Stimulated activated CD8-positive, alpha-beta memory T cell treated with anti-CD3 and anti-CD28 coated beads, Interleukin-4, amount 100 ng/mL, for 4 hours (primary cell): ENCODE measurements around the gene ITGB1.
"Not testable (repeated sequence)": the region's sequence is repeated elsewhere in the genome, so short reads cannot be mapped to it uniquely, and the experiment has no call there.

Source experiments
- DNase-seq, 2 donors: peaks; one replicate each; pipeline ENCODE4 v3.0.0-alpha.2; 2020; ENCODE audit warnings: low read depth in 2 of 2, low spot score in 1 of 2

Gene ITGB1

GRCh38 chr10:32958085-32959005 is at the start of gene ITGB1:
ITGB1 (minus strand) TSS chr10:32958230; CDS start chr10:32935558, 22,672 bp downstream.
- peak; percentile 54 to 63 for DNase-seq

- no peak for DNase-seq
These were observed 48.4 kb upstream of the ITGB1 start for GRCh38 chr10:33006342-33006887.

DNA sequence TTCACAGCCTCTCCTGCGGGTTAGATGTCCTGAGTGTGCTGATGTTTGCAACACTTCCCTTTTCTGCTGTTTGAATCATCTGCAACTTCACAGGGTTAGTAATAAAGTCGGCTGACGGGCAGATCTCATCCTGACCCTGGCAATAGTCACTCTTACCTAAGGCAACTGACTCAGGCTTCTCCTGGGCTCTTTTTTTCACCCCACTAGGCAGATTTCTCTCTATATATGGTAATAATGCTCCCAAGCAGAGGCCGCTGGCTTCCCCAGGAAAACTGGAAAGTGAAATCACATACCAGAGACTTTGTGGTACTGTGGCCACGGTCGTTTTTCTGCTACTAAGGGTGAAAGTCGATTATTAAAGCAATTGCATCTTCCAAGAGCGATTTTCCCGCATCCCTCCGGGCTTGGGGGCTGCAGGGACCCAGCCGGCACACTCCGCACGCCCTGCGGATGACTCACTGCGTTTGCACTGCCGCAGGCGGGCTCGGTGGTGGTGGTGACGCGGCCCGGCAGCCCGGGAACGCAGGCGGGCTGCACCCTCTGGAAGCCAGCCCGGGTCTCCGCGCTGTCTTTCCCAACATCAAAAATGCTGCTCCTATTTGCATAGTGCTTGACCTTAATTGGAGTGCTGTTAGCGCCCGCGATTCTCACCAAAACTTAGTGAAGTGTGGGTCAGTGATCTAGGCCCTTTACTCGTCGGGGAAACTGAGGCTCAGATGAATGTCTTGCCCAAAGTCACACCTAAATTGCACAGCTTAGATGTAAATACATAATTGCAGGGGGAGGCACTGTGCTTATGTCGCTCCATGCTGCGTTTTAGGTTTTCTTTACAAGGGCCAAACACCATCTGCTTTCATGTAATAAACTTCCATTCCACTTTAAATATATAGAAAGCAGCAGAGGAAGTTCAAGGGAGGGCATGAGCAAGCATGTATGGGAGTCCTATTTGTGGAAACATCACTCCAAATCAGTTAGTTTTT is 47.6 kb upstream of the ITGB1 start:
- no peak for DNase-seq

DNA sequence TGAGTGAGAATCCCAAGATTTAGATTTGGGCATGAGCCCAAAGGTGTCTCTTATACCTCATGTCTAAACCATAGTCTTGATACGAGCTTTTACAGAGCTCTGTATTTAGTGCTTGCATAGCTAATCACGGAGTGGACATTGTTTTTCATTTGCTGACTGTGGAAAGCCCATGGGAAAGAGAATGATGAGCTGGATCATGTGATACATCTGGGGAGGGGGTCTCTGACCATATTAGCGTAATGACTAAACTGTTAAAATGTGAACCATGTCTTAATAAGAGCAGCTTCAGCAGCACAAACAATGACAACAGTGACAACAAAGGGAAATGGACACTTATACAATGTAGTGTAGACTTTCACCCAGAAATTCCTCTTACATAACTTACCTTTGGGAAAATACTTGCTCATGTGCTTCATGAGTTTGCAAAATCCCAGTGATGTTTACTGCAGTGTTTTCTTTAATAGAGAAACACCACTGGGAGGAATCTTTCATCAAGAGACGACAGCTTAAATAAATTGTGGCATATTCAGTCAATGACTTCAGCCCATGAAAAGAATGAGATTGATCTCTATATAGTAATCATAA is 44.0 kb upstream of the ITGB1 start:
- no peak for DNase-seq

DNA sequence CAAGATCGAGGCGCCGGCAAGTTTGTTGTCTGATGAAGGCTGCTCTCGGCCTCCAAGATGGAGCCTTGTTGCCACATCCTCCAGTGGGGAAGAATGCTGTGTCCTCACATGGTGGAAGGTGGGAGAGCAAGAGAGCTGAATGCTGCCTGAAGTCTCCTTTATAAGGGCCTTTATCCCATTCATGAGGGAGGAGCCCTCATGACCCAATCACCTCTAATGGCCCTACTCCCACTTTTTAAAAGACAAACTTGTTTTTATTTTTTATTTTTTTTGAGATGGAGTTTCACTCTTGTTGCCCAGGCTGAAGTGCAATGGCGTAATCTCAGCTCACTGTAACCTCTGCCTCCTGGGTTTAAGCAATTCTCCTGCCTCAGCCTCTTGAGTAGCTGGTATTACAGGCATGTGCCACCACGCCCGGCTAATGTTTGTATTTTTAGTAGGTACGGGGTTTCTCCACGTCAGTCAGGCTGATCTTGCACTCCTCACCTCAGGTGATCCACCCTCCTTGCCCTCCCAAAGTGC is 40.1 kb upstream of the ITGB1 start:
- not testable (repeated sequence) for DNase-seq

- DNase-seq, result no peak
These were observed 37.7 kb upstream of the ITGB1 start for GRCh38 chr10:32995751-32996150.

- DNase-seq, result no peak
These were observed 37.1 kb upstream of the ITGB1 start for GRCh38 chr10:32995066-32995622.

GRCh38 chr10:32994632-32995031 is 36.6 kb upstream of the ITGB1 start:
- DNase-seq, result not testable (repeated sequence)

- not testable (repeated sequence) for DNase-seq
These were observed 34.3 kb upstream of the ITGB1 start for GRCh38 chr10:32992310-32992709.

DNA sequence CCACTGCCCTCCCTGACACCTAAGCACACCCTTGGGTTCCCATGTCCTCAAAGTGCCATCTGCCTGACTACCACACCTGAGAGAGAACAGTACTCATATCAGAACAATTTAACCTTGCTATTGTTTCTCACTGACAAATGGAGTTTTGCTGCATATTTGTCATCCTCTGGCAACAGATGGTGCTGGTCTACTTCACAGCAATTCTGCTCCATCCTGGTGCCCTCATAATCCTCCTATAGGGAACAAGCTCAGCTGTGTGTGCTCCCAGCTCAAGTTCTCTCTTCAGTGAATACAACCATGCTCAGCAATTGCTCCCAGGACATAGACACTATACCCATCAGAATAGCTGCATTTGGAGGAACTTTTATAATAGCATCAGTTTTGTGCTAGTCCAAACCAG is 32.8 kb upstream of the ITGB1 start:
- DNase-seq, result no peak

- no peak for DNase-seq
These were observed 30.6 kb upstream of the ITGB1 start for GRCh38 chr10:32988604-32989003.

- DNase-seq, result no peak
These were observed 29.1 kb upstream of the ITGB1 start for GRCh38 chr10:32987172-32987571.

DNA sequence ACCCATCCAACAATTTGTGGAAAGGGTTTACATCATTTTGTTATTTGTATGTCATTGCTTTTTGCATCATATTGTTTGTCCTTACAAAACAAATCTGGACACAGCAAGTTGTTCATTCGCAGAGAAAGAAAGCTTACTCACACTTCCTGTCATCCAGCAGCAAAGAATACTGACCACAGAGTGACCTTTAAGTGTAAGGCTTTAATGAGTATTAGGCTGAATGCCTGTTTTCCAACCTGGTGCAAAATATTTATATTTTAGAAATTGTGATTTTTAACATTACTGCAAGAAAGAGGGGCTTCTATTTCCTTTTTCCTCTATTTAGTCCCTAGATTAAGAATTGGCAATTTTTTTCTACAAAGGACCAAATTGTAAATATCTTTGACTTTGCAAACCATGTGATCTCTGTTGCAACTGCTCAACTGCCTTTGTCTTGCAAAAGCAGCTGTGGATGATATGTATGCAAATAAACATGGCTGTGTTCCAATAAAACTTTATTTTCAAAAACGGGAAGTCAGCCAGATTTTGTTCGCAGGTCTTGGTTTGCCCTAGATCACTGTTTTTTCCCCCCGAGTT is 27.8 kb upstream of the ITGB1 start:
- no peak for DNase-seq

DNA sequence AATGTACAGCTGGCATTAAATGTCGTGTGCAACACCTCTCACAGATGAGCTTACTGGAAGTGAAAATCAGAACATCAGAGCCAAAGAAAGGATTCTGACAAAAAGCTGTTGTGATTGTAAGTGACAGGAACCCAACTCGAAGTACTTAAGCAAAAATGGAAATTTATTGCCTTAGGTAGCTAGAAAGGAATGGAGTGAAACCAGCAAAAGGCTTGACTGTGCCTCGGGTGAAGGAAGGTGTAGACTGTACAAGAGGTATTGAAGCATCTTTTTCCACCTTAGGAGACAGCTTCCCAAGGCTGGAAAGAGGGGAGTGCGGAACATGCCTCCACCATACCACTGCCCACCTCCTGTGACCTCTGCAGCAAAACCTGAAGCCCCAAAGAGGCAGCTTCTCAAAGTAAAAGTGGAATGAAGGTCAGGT is 27.3 kb upstream of the ITGB1 start:
- no peak for DNase-seq

DNA sequence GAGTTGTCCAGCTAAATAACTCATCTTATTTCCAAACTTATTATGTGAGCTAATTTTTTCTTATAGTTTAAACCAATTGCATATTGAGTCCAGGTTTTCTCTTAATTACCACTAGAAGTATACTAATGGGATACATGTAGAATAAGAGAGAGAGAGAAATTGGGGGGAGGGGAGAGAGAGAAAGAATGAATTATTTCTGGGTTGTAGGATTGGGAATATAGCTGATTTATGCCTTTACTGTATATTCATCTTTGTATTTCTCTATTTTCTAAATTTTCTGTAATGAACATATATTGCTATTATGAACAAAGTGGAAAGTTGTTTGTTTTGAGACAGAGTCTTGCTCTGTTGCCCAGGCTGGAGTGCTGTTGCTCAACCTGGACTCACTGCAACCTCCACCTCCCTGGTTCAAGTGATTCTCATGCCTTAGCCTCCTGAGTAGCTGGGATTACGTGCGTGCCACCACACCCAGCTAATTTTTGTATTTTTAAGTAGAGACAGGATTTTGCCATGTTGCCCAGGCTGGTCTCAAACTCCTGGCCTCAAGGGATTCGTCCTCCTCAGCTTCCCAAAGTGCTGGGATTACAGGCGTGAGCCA is 26.1 kb upstream of the ITGB1 start:
- no peak for DNase-seq

DNA sequence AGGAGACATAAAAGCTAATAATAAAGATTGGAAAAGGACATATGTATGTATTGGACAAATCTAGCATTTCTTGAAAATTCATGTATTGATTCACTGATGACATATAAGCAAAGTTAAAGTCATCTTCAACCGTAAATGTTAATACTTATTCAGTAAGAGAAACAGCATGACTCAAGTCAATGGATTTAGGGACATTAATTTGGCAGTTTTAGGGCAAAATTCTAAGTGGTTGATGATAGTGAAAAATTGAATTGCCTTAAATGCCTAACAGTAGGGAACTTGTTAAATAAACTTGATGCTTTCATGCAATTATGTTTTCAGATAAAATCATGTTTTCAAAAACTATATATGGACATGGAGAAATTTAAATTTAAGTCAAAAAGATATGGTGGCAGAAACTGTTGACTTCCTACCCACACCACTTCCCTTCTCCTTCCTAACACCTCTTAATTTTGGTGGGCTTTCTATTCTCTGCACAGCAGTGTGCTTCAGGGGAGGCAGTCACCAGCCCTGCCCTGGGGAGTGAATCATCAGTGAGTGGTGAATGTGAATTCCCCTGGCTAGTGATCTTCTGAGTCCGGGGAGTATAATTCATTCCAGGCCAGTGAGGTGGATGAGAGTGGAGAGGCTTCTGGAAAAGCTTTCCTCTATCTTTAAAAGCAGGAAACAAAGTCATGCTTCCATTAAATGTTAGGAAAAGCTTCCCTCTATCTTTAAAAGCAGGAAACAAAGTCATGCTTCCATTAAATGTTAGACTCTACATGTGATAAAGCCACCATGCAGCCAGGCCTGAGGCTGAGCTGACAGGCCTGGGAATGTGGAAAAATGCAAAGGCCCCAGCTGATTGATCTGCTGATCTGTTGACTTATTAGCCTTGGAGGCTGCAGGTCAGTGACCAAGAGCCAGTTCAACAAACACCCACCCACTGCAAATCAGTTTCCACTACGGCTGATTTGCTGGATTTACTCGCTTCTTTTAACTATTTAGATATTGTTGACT is 25.2 kb upstream of the ITGB1 start:
- no peak for DNase-seq

GRCh38 chr10:32982293-32982709 is 24.3 kb upstream of the ITGB1 start:
- DNase-seq, result no peak

DNA sequence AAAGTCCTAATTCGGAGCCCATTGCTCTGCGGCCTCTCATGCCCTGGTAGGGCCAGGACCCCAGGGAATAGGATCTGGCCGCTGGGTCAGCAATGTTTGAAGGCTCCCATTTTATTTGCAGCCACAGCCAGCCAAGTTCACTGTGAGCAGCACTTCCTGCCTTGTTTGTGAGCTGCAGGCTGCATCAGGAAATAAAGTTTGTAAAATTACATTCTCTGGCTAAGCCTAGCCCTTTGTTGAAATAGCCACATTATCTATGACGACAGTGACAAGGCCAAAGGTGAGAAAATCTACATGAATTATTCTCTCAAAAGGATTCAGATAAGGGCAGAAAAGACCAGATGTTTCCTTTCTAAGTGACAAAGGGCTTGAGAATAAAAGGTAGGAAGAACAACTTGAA is 23.7 kb upstream of the ITGB1 start:
- DNase-seq, result no peak
